Mesenchymal stem cell (in vitro differentiated cells and primary cell): Measurements from ENCODE around the gene HLA-DMA.
A peak's percentile ranks its signal among the peaks of the same experiment; 100 is the strongest.

Experiments
- DNase-seq: peaks from one replicate; pipeline ENCODE4 v3.0.0-alpha.2; 2013
- H2AFZ ChIP-seq: one replicate; pipeline ENCODE4 v1.6.1; 2013; ENCODE audit warnings: low read depth, mild to moderate bottlenecking, control low read depth, inconsistent platforms, low read length, moderate library complexity
- H2AK5ac ChIP-seq: 2 replicates; pipeline ENCODE4 v1.6.1; 2013; ENCODE audit warnings: low read length, moderate library complexity, mild to moderate bottlenecking, inconsistent platforms; ENCODE audit not compliant: severe bottlenecking
- H2BK120ac ChIP-seq: one replicate; pipeline ENCODE4 v1.6.1; 2013; ENCODE audit warnings: low read depth, mild to moderate bottlenecking, inconsistent platforms, low read length, moderate library complexity
- H2BK12ac ChIP-seq, 2 experiments: one replicate each; pipeline ENCODE4 v1.6.1; 2013; ENCODE audit warnings: inconsistent platforms in 2 of 2, low read length in 2 of 2, mild to moderate bottlenecking in 2 of 2, moderate library complexity in 2 of 2, control low read depth in 1 of 2
- H2BK15ac ChIP-seq: one replicate; pipeline ENCODE4 v1.6.1; 2013; ENCODE audit warnings: mild to moderate bottlenecking, low read depth, inconsistent platforms; ENCODE audit not compliant: poor library complexity, severe bottlenecking
- H2BK5ac ChIP-seq: 2 replicates; pipeline ENCODE4 v1.6.1; 2013; ENCODE audit warnings: low read depth, mild to moderate bottlenecking, low read length, control low read depth, inconsistent platforms; ENCODE audit not compliant: poor library complexity, severe bottlenecking
- H3K14ac ChIP-seq, 2 experiments: one replicate each; pipeline ENCODE4 v1.6.1; 2013; ENCODE audit warnings: inconsistent platforms in 2 of 2, low read length in 2 of 2, control low read depth in 1 of 2, mild to moderate bottlenecking in 1 of 2, moderate library complexity in 1 of 2
- H3K18ac ChIP-seq, 2 experiments: one replicate each; pipeline ENCODE4 v1.6.1; 2013; ENCODE audit warnings: inconsistent platforms in 2 of 2, low read length in 2 of 2, control low read depth in 1 of 2, low read depth in 1 of 2, mild to moderate bottlenecking in 1 of 2
- H3K23ac ChIP-seq, 2 experiments: one replicate each; pipeline ENCODE4 v1.6.1; 2013; ENCODE audit warnings: inconsistent platforms in 2 of 2, low read length in 2 of 2, mild to moderate bottlenecking in 2 of 2, moderate library complexity in 2 of 2, control low read depth in 1 of 2
- H3K27ac ChIP-seq: 2 replicates; pipeline ENCODE4 v1.5.1; 2013; ENCODE audit warnings: mild to moderate bottlenecking, moderate library complexity, low read length, control low read depth, inconsistent platforms; ENCODE audit not compliant: poor library complexity, severe bottlenecking
- H3K27me3 ChIP-seq, 2 experiments: 2 replicates each; pipeline versions ENCODE4 v1.6.1 to v1.7.0; 2013; ENCODE audit warnings: low read length in 2 of 2, mild to moderate bottlenecking in 2 of 2, moderate library complexity in 2 of 2, control low read depth in 1 of 2, inconsistent platforms in 1 of 2; ENCODE audit not compliant: control insufficient read depth in 1 of 2, insufficient read depth in 1 of 2
- H3K36me3 ChIP-seq, 2 experiments: 2 replicates each; pipeline versions ENCODE4 v1.6.1 to v1.7.0; 2013; ENCODE audit warnings: low read length in 2 of 2, control low read depth in 1 of 2, inconsistent platforms in 1 of 2, low read depth in 1 of 2, mild to moderate bottlenecking in 1 of 2; ENCODE audit not compliant: insufficient read depth in 2 of 2, control insufficient read depth in 1 of 2
- H3K4ac ChIP-seq, 2 experiments: one replicate each; pipeline ENCODE4 v1.6.1; 2013; ENCODE audit warnings: inconsistent platforms in 2 of 2, low read length in 2 of 2, mild to moderate bottlenecking in 2 of 2, moderate library complexity in 2 of 2, control low read depth in 1 of 2, low read depth in 1 of 2
- H3K4me1 ChIP-seq: 2 replicates; pipeline ENCODE4 v1.6.1; 2013; ENCODE audit warnings: low read depth, low read length, control low read depth; ENCODE audit not compliant: control insufficient read depth, insufficient read depth
- H3K4me2 ChIP-seq: 2 replicates; pipeline ENCODE4 v1.6.1; 2013; ENCODE audit warnings: low read length, mild to moderate bottlenecking, inconsistent platforms; ENCODE audit not compliant: poor library complexity, severe bottlenecking
- H3K4me3 ChIP-seq, 2 experiments: 2 replicates each; pipeline versions ENCODE4 v1.5.1 to v1.7.0; 2013; ENCODE audit warnings: low read length in 2 of 2, mild to moderate bottlenecking in 2 of 2, control low read depth in 1 of 2, low read depth in 1 of 2; ENCODE audit not compliant: insufficient read depth in 1 of 2
- H3K79me1 ChIP-seq: replicated peaks from 2 replicates; pipeline ENCODE4 v1.6.1; 2013; ENCODE audit warnings: mild to moderate bottlenecking, control low read depth, low read length, inconsistent platforms; ENCODE audit not compliant: poor library complexity, severe bottlenecking
- H3K9ac ChIP-seq: 2 replicates; pipeline ENCODE4 v1.7.0; 2013; ENCODE audit warnings: mild to moderate bottlenecking, low read length, moderate library complexity
- H3K9me3 ChIP-seq: 2 replicates; pipeline ENCODE4 v1.7.0; 2013; ENCODE audit warnings: mild to moderate bottlenecking, low read length; ENCODE audit not compliant: control insufficient read depth
- H4K8ac ChIP-seq: one replicate; pipeline ENCODE4 v1.6.1; 2013; ENCODE audit warnings: inconsistent platforms, mild to moderate bottlenecking, low read length, moderate library complexity
- H4K91ac ChIP-seq: one replicate; pipeline ENCODE4 v1.6.1; 2013; ENCODE audit warnings: mild to moderate bottlenecking, low read length, inconsistent platforms
- WGBS: methylation state at CpG from one replicate; pipeline ENCODE4 v1.1.7; 2013; ENCODE audit warnings: mixed read lengths; 5-methylcytosine and 5-hydroxymethylcytosine counted together

Gene HLA-DMA

GRCh38 chr6:32973144-32974015 lies 20.5 kb upstream of the HLA-DMA start:
- Histone ChIP-seq H4K8ac (no peak overlapping the region), H2AFZ (no peak overlapping the region), H3K18ac (peak overlapping the region; percentile 27 to 92), H3K4me3 (peak overlapping the region; percentile 93 to 96), H2BK15ac (no peak overlapping the region), H3K23ac (peak overlapping the region in 1 of 2 experiments; percentile 74), H2AK5ac (no peak overlapping the region), H3K9me3 (no peaks in the 10 kb centered on the region), H3K4me2 (peak overlapping the region; percentile 57), H3K4me1 (peaks cover 13% of the 10 kb centered on the region), H3K9ac (peak overlapping the region; percentile 96), H3K36me3 (peaks cover 41 to 58% of the 10 kb centered on the region in 2 experiments), H3K4ac (peak overlapping the region in 1 of 2 experiments; percentile 71), H2BK12ac (no peak overlapping the region), H3K27ac (peak overlapping the region; percentile 15), H2BK120ac (no peak overlapping the region), H3K27me3 (no peaks in the 10 kb centered on the region), H2BK5ac (no peak overlapping the region), H3K79me1 (no peaks in the 10 kb centered on the region), H3K14ac (peak overlapping the region in 1 of 2 experiments; percentile 99), H4K91ac (no peak overlapping the region)
- WGBS: under 1% methylated on average over 22 of the region's 23 CpGs
- peak; percentile 74 for DNase-seq

GRCh38 chr6:32972353-32973143 lies 19.7 kb upstream of the HLA-DMA start:
- peak overlapping the region; percentile 57 for H3K4me2 ChIP-seq
- peak overlapping the region in 1 of 2 experiments; percentile 74 for H3K23ac ChIP-seq
- H3K18ac ChIP-seq: peak overlapping the region; percentile 67 to 92
- peaks cover 33 to 50% of the 10 kb centered on the region in 2 experiments for H3K36me3 ChIP-seq
- DNase-seq: no peak
- H2BK5ac ChIP-seq: no peak overlapping the region
- H3K27ac ChIP-seq: peak overlapping the region; percentile 59
- H3K14ac ChIP-seq: peak overlapping the region in 1 of 2 experiments; percentile 99
- H3K9ac ChIP-seq: peak overlapping the region; percentile 96
- H3K27me3 ChIP-seq: no peaks in the 10 kb centered on the region
- no peaks in the 10 kb centered on the region for H3K9me3 ChIP-seq
- peak overlapping the region; percentile 93 to 96 for H3K4me3 ChIP-seq
- WGBS: under 1% methylated on average over 70 of the region's 70 CpGs
- H2AK5ac ChIP-seq: no peak overlapping the region
- peak overlapping the region; percentile 6 for H4K91ac ChIP-seq
- H2BK12ac ChIP-seq: peak overlapping the region in 1 of 2 experiments; percentile 35
- H3K4ac ChIP-seq: peak overlapping the region; percentile 46 to 71
- no peak overlapping the region for H2BK120ac ChIP-seq
- H3K79me1 ChIP-seq: no peaks in the 10 kb centered on the region
- H4K8ac ChIP-seq: no peak overlapping the region
- peaks cover 9% of the 10 kb centered on the region for H3K4me1 ChIP-seq
- no peak overlapping the region for H2BK15ac ChIP-seq
- no peak overlapping the region for H2AFZ ChIP-seq

GRCh38 chr6:32971581-32972352 lies 18.9 kb upstream of the HLA-DMA start:
- H2AFZ ChIP-seq: no peak overlapping the region
- peak overlapping the region; percentile 93 for H2BK5ac ChIP-seq
- H3K9me3 ChIP-seq: no peaks in the 10 kb centered on the region
- no peak overlapping the region for H4K91ac ChIP-seq
- H2BK120ac ChIP-seq: peak overlapping the region; percentile 86
- no peaks in the 10 kb centered on the region for H3K27me3 ChIP-seq
- H2BK12ac ChIP-seq: no peak overlapping the region
- H3K4me1 ChIP-seq: peaks cover 9% of the 10 kb centered on the region
- no peak overlapping the region for H3K14ac ChIP-seq
- H3K4me2 ChIP-seq: peak overlapping the region; percentile 54
- H3K9ac ChIP-seq: peak overlapping the region; percentile 100
- H4K8ac ChIP-seq: peak overlapping the region; percentile 98
- peak overlapping the region; percentile 99 for H3K27ac ChIP-seq
- WGBS: under 1% methylated on average over 49 of the region's 58 CpGs
- peak overlapping the region; percentile 93 to 96 for H3K4me3 ChIP-seq
- DNase-seq: peak; percentile 100
- peaks cover 27 to 42% of the 10 kb centered on the region in 2 experiments for H3K36me3 ChIP-seq
- no peak overlapping the region for H2AK5ac ChIP-seq
- H3K23ac ChIP-seq: no peak overlapping the region
- no peak overlapping the region for H2BK15ac ChIP-seq
- H3K4ac ChIP-seq: peak overlapping the region in 1 of 2 experiments; percentile 99
- H3K79me1 ChIP-seq: no peaks in the 10 kb centered on the region
- peak overlapping the region; percentile 93 to 97 for H3K18ac ChIP-seq
